C4-2B (cell line): ENCODE measurements around the gene SLC16A11.

ENCODE experiments used
- CTCF ChIP-seq: fragments of 450-650 bp; conservative IDR thresholded peaks from 2 replicates; pipeline ENCODE4 v1.5.1; 2017; ENCODE audit warnings: mild to moderate bottlenecking
- ZFX ChIP-seq: fragments of 450-650 bp; IDR thresholded peaks from 2 replicates; pipeline ENCODE4 v1.6.1; 2017

DNA sequence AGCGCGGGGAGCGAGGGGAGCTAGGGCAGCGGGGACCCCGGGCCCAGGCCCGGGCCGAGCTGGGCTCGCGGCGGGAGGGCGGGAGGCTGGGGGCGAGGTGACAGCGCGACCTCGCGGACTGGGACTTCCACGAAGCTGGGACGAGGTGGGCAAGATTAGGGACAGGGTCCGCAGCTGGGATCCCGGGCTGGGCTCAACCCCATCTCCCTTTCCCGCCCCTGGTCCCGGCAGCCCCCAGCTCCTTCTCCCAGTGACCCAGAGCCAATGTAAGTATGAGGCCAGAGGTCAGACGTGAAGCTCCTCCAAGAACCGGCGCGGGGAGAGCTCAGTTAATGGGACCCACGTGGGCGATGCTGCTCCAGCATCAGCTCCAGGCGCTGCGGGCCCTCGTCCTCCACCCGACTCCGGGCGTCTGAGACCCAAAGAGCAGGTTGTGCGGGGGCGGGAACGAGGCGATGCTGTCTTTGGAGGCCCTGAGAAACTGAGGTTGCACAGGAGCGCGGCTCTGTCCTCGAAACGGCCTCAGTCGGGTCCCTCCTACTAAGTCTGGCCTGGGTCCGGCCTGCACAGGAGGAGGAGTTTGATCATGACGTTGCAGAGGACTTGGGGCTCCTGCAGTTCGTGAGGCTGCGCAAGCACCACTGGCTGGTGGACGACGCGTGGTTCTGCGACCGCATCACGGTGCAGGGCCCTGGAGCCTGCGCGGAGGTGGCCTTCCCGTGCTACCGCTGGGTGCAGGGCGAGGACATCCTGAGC, 47.5 kb downstream of the SLC16A11 start:
- TF ChIP-seq CTCF: no peak
- TF ChIP-seq ZFX: no peak
